ENCODE results near the gene HSPA12B. TPM values are rescaled to one million over a fixed set of nuclear protein-coding genes. Genes with fewer than 3 reads are reported as not detected.
A peak's percentile ranks its signal among the peaks of the same experiment; 100 is the strongest.

The HSPA12B gene
- total RNA-seq, 1 donor from 2014 or later: 14.6 TPM

- peaks cover 20 to 26% (median 22%) of the 10 kb centered on the region in 3 donors for H3K4me1 ChIP-seq (ENCODE audit: control insufficient read depth in 3 of 3, insufficient read depth in 3 of 3, low read length in 3 of 3)
- peak overlapping the region in 1 of 3 donors; percentile 3 for H3K9ac ChIP-seq (ENCODE audit: low read depth in 1 of 3, low read length in 3 of 3)
- H3K36me3 ChIP-seq (ENCODE audit: control insufficient read depth in 3 of 3, insufficient read depth in 3 of 3, low read length in 3 of 3): no peaks in the 10 kb centered on the region
- no peak overlapping the region for H3K4me3 ChIP-seq (ENCODE audit: low read length in 3 of 3)
- peak overlapping the region; percentile 34 for H3K27ac ChIP-seq (ENCODE audit: low read depth, low read length)
- peaks cover 15 to 26% (median 21%) of the 10 kb centered on the region in 3 donors for H3K27me3 ChIP-seq (ENCODE audit: control insufficient read depth in 3 of 3, insufficient read depth in 3 of 3, low read length in 3 of 3)
- H3K9me3 ChIP-seq (ENCODE audit: control insufficient read depth in 3 of 3, low read length in 3 of 3): no peaks in the 10 kb centered on the region
Observed at GRCh38 chr20:3728354-3728753, 4.1 kb upstream of the HSPA12B start.

GRCh38 chr20:3728876-3729275, 3.6 kb upstream of the HSPA12B start:
- Histone ChIP-seq H3K9me3 (ENCODE audit: control insufficient read depth in 3 of 3, low read length in 3 of 3) (no peaks in the 10 kb centered on the region), H3K27ac (ENCODE audit: low read depth, low read length) (no peak overlapping the region), H3K27me3 (ENCODE audit: control insufficient read depth in 3 of 3, insufficient read depth in 3 of 3, low read length in 3 of 3) (peaks cover 15 to 30% (median 24%) of the 10 kb centered on the region in 3 donors), H3K36me3 (ENCODE audit: control insufficient read depth in 3 of 3, insufficient read depth in 3 of 3, low read length in 3 of 3) (no peaks in the 10 kb centered on the region), H3K4me3 (ENCODE audit: low read length in 3 of 3) (no peak overlapping the region), H3K4me1 (ENCODE audit: control insufficient read depth in 3 of 3, insufficient read depth in 3 of 3, low read length in 3 of 3) (peaks cover 20 to 26% (median 23%) of the 10 kb centered on the region in 3 donors), H3K9ac (ENCODE audit: low read depth in 1 of 3, low read length in 3 of 3) (no peak overlapping the region)

GRCh38 chr20:3729378-3729777, 3.1 kb upstream of the HSPA12B start:
- Histone ChIP-seq H3K9ac (ENCODE audit: low read depth in 1 of 3, low read length in 3 of 3) (no peak overlapping the region), H3K27me3 (ENCODE audit: control insufficient read depth in 3 of 3, insufficient read depth in 3 of 3, low read length in 3 of 3) (peaks cover 15 to 30% (median 24%) of the 10 kb centered on the region in 3 donors), H3K4me3 (ENCODE audit: low read length in 3 of 3) (no peak overlapping the region), H3K36me3 (ENCODE audit: control insufficient read depth in 3 of 3, insufficient read depth in 3 of 3, low read length in 3 of 3) (no peaks in the 10 kb centered on the region), H3K27ac (ENCODE audit: low read depth, low read length) (no peak overlapping the region), H3K4me1 (ENCODE audit: control insufficient read depth in 3 of 3, insufficient read depth in 3 of 3, low read length in 3 of 3) (peaks cover 20 to 28% (median 24%) of the 10 kb centered on the region in 3 donors), H3K9me3 (ENCODE audit: control insufficient read depth in 3 of 3, low read length in 3 of 3) (no peaks in the 10 kb centered on the region)

GRCh38 chr20:3729811-3730540, 2.5 kb upstream of the HSPA12B start:
- Histone ChIP-seq H3K4me1 (ENCODE audit: control insufficient read depth in 3 of 3, insufficient read depth in 3 of 3, low read length in 3 of 3) (peaks cover 21 to 28% (median 25%) of the 10 kb centered on the region in 3 donors), H3K9me3 (ENCODE audit: control insufficient read depth in 3 of 3, low read length in 3 of 3) (no peaks in the 10 kb centered on the region), H3K36me3 (ENCODE audit: control insufficient read depth in 3 of 3, insufficient read depth in 3 of 3, low read length in 3 of 3) (no peaks in the 10 kb centered on the region), H3K4me3 (ENCODE audit: low read length in 3 of 3) (no peak overlapping the region), H3K27me3 (ENCODE audit: control insufficient read depth in 3 of 3, insufficient read depth in 3 of 3, low read length in 3 of 3) (peaks cover 15 to 30% (median 24%) of the 10 kb centered on the region in 3 donors), H3K9ac (ENCODE audit: low read depth in 1 of 3, low read length in 3 of 3) (no peak overlapping the region), H3K27ac (ENCODE audit: low read depth, low read length) (no peak overlapping the region)

GRCh38 chr20:3730803-3731672, 1.4 kb upstream of the HSPA12B start:
- Histone ChIP-seq H3K27me3 (ENCODE audit: control insufficient read depth in 3 of 3, insufficient read depth in 3 of 3, low read length in 3 of 3) (peaks cover 16 to 30% (median 24%) of the 10 kb centered on the region in 3 donors), H3K4me3 (ENCODE audit: low read length in 3 of 3) (no peak overlapping the region), H3K27ac (ENCODE audit: low read depth, low read length) (no peak overlapping the region), H3K9ac (ENCODE audit: low read depth in 1 of 3, low read length in 3 of 3) (no peak overlapping the region), H3K36me3 (ENCODE audit: control insufficient read depth in 3 of 3, insufficient read depth in 3 of 3, low read length in 3 of 3) (no peaks in the 10 kb centered on the region), H3K9me3 (ENCODE audit: control insufficient read depth in 3 of 3, low read length in 3 of 3) (no peaks in the 10 kb centered on the region), H3K4me1 (ENCODE audit: control insufficient read depth in 3 of 3, insufficient read depth in 3 of 3, low read length in 3 of 3) (peaks cover 25 to 29% (median 27%) of the 10 kb centered on the region in 3 donors)

GRCh38 chr20:3731944-3732326, 550 bp upstream of the HSPA12B start:
- Histone ChIP-seq H3K4me1 (ENCODE audit: control insufficient read depth in 3 of 3, insufficient read depth in 3 of 3, low read length in 3 of 3) (peaks cover 26 to 33% (median 30%) of the 10 kb centered on the region in 3 donors), H3K9ac (ENCODE audit: low read depth in 1 of 3, low read length in 3 of 3) (no peak overlapping the region), H3K27ac (ENCODE audit: low read depth, low read length) (peak overlapping the region; percentile 7), H3K9me3 (ENCODE audit: control insufficient read depth in 3 of 3, low read length in 3 of 3) (no peaks in the 10 kb centered on the region), H3K4me3 (ENCODE audit: low read length in 3 of 3) (no peak overlapping the region), H3K27me3 (ENCODE audit: control insufficient read depth in 3 of 3, insufficient read depth in 3 of 3, low read length in 3 of 3) (peaks cover 20 to 30% (median 24%) of the 10 kb centered on the region in 3 donors), H3K36me3 (ENCODE audit: control insufficient read depth in 3 of 3, insufficient read depth in 3 of 3, low read length in 3 of 3) (no peaks in the 10 kb centered on the region)

GRCh38 chr20:3733119-3733995, 872 bp downstream of the HSPA12B start:
- H3K9me3 ChIP-seq (ENCODE audit: control insufficient read depth in 3 of 3, low read length in 3 of 3): no peaks in the 10 kb centered on the region
- peak overlapping the region; percentile 47 for H3K27ac ChIP-seq (ENCODE audit: low read depth, low read length)
- peaks cover 18 to 27% (median 21%) of the 10 kb centered on the region in 3 donors for H3K4me1 ChIP-seq (ENCODE audit: control insufficient read depth in 3 of 3, insufficient read depth in 3 of 3, low read length in 3 of 3)
- peak overlapping the region; percentile 52 to 70 (median 70) for H3K4me3 ChIP-seq (ENCODE audit: low read length in 3 of 3)
- peak overlapping the region; percentile 14 to 72 (median 68) for H3K9ac ChIP-seq (ENCODE audit: low read depth in 1 of 3, low read length in 3 of 3)
- no peaks in the 10 kb centered on the region for H3K36me3 ChIP-seq (ENCODE audit: control insufficient read depth in 3 of 3, insufficient read depth in 3 of 3, low read length in 3 of 3)
- H3K27me3 ChIP-seq (ENCODE audit: control insufficient read depth in 3 of 3, insufficient read depth in 3 of 3, low read length in 3 of 3): peaks cover 19 to 27% (median 20%) of the 10 kb centered on the region in 3 donors

- no peak overlapping the region for H3K9ac ChIP-seq (ENCODE audit: low read depth in 1 of 3, low read length in 3 of 3)
- H3K4me1 ChIP-seq (ENCODE audit: control insufficient read depth in 3 of 3, insufficient read depth in 3 of 3, low read length in 3 of 3): peaks cover 15 to 27% (median 23%) of the 10 kb centered on the region in 3 donors
- peaks cover 15 to 27% (median 15%) of the 10 kb centered on the region in 3 donors for H3K27me3 ChIP-seq (ENCODE audit: control insufficient read depth in 3 of 3, insufficient read depth in 3 of 3, low read length in 3 of 3)
- H3K27ac ChIP-seq (ENCODE audit: low read depth, low read length): peak overlapping the region; percentile 47
- H3K9me3 ChIP-seq (ENCODE audit: control insufficient read depth in 3 of 3, low read length in 3 of 3): no peaks in the 10 kb centered on the region
- H3K4me3 ChIP-seq (ENCODE audit: low read length in 3 of 3): peak overlapping the region in 2 of 3 donors; percentile 70
- no peaks in the 10 kb centered on the region for H3K36me3 ChIP-seq (ENCODE audit: control insufficient read depth in 3 of 3, insufficient read depth in 3 of 3, low read length in 3 of 3)
Observed at GRCh38 chr20:3734111-3734843, 1.8 kb downstream of the HSPA12B start.

GRCh38 chr20:3735768-3736167, 3.3 kb downstream of the HSPA12B start:
- Histone ChIP-seq H3K4me1 (ENCODE audit: control insufficient read depth in 3 of 3, insufficient read depth in 3 of 3, low read length in 3 of 3) (peaks cover 22 to 29% (median 23%) of the 10 kb centered on the region in 3 donors), H3K36me3 (ENCODE audit: control insufficient read depth in 3 of 3, insufficient read depth in 3 of 3, low read length in 3 of 3) (no peaks in the 10 kb centered on the region), H3K4me3 (ENCODE audit: low read length in 3 of 3) (no peak overlapping the region), H3K27me3 (ENCODE audit: control insufficient read depth in 3 of 3, insufficient read depth in 3 of 3, low read length in 3 of 3) (peaks cover 12 to 22% (median 15%) of the 10 kb centered on the region in 3 donors), H3K9ac (ENCODE audit: low read depth in 1 of 3, low read length in 3 of 3) (no peak overlapping the region), H3K27ac (ENCODE audit: low read depth, low read length) (no peak overlapping the region), H3K9me3 (ENCODE audit: control insufficient read depth in 3 of 3, low read length in 3 of 3) (no peaks in the 10 kb centered on the region)
